ENCODE measurements around the gene FGF19.

- TF ChIP-seq CTCF (IDR thresholded peaks at IDR 0.05) (no peak), POLR2A (IDR thresholded peaks at IDR 0.05) (no peak)
These were observed 11.4 kb downstream of the FGF19 start for GRCh38 chr11:69692422-69692821.

Measured in right lobe of liver (tissue), 4 donors.